Lower leg skin (tissue), 3 donors: Measurements from ENCODE around the gene SNRK.

Experiments used
- CTCF ChIP-seq, 3 donors: fragments of 450-650 bp; IDR thresholded peaks; one replicate each; pipeline ENCODE4 v1.5.1; 2016; ENCODE audit warnings: antibody characterized with exemption in 3 of 3, mild to moderate bottlenecking in 3 of 3, moderate library complexity in 2 of 3
- POLR2A ChIP-seq, 2 donors: fragments of 450-650 bp; IDR thresholded peaks; one replicate each; pipeline ENCODE4 v1.6.1; 2016 to 2017; ENCODE audit warnings: antibody characterized with exemption in 2 of 2, mild to moderate bottlenecking in 1 of 2, moderate library complexity in 1 of 2

GRCh38 chr3:43353393-43353792 lies 67.1 kb downstream of the SNRK start:
- no peak for TF ChIP-seq CTCF (IDR thresholded peaks at IDR 0.05)
- no peak for TF ChIP-seq POLR2A (IDR thresholded peaks at IDR 0.05)
